Gastroesophageal sphincter (tissue), 4 donors: ENCODE data around the gene MYLK4. TPM values are rescaled to one million over a fixed set of nuclear protein-coding genes. Genes with fewer than 3 reads are reported as not detected.

Source experiments
- ATAC-seq: fragments of 150-250 bp; one replicate; pipeline ENCODE4 v1.9.1; 2016; ENCODE audit warnings: mild to moderate bottlenecking, moderate library complexity
- H3K27ac ChIP-seq, 4 donors: fragments of 200-600 bp; sonication (generic) in 3 of 4; 1 replicate in 3 of 4; 2 replicates in 1 of 4; pipeline ENCODE4 v1.5.1; 2016 to 2019
- H3K27me3 ChIP-seq: fragments of 200-600 bp; sonication (generic); one replicate; pipeline ENCODE4 v1.5.1; 2019
- H3K36me3 ChIP-seq, 2 donors: fragments of 200-600 bp; sonication (generic); one replicate each; pipeline ENCODE4 v1.5.1; 2019; ENCODE audit warnings: control low read depth in 1 of 2
- H3K4me1 ChIP-seq, 3 donors: fragments of 200-600 bp; sonication (generic); 1 replicate in 2 of 3; 2 replicates in 1 of 3; pipeline ENCODE4 v1.5.1; 2016 to 2019; ENCODE audit warnings: control low read depth in 2 of 3
- H3K4me3 ChIP-seq, 2 donors: fragments of 200-600 bp; sonication (generic); one replicate each; pipeline ENCODE4 v1.5.1; 2019; ENCODE audit warnings: mild to moderate bottlenecking in 1 of 2, moderate library complexity in 1 of 2
- H3K9me3 ChIP-seq, 3 donors: fragments of 200-600 bp; sonication (generic); one replicate each; pipeline ENCODE4 v1.5.1; 2017 to 2019; ENCODE audit warnings: control low read depth in 2 of 3
- CTCF ChIP-seq, 4 experiments: fragments of 200-600 bp in 2 of 4; fragments of 450-650 bp in 2 of 4; sonication (generic) in 1 of 4; IDR thresholded peaks; one replicate each; pipeline ENCODE4 v1.5.1; 2017 to 2019; ENCODE audit warnings: antibody characterized with exemption in 4 of 4, mild to moderate bottlenecking in 2 of 4, moderate library complexity in 2 of 4
- EP300 ChIP-seq: sonication (generic); formaldehyde crosslinking; IDR thresholded peaks from one replicate; pipeline ENCODE4 v1.6.1; 2017; ENCODE audit warnings: antibody characterized with exemption, mild to moderate bottlenecking
- POLR2A ChIP-seq, 2 donors: fragments of 450-650 bp; IDR thresholded peaks; one replicate each; pipeline ENCODE4 v1.6.1; 2017; ENCODE audit warnings: antibody characterized with exemption in 2 of 2, mild to moderate bottlenecking in 2 of 2, moderate library complexity in 1 of 2
- POLR2AphosphoS5 ChIP-seq: sonication (generic); formaldehyde crosslinking; IDR thresholded peaks from one replicate; pipeline ENCODE4 v1.6.1; 2017; ENCODE audit warnings: antibody characterized with exemption
- WGBS, 2 donors: methylation state at CpG; one replicate each; pipeline ENCODE4 v1.1.5; 2018; ENCODE audit warnings: low coverage in 1 of 2; 5-methylcytosine and 5-hydroxymethylcytosine counted together
- total RNA-seq, 4 donors: library from RNA; depleted of rRNA; stranded (reverse); fragments of >200 nt; gene quantifications; one replicate each; pipeline ENCODE4 v1.1.0, GENCODE V29; 2016

Gene MYLK4
- total RNA-seq, 4 donors from 2014 or later, result 0.31 to 1.2 (median 0.56) TPM

GRCh38 chr6:2758980-2759379 lies 8.3 kb upstream of the MYLK4 start:
- no peak for ATAC-seq
- Histone ChIP-seq H3K9me3 (no peaks in the 10 kb centered on the region), H3K27me3 (no peaks in the 10 kb centered on the region), H3K4me1 (peaks cover 0 to 10% (median under 1%) of the 10 kb centered on the region in 3 donors), H3K4me3 (no peak overlapping the region), H3K27ac (no peak overlapping the region), H3K36me3 (no peaks in the 10 kb centered on the region)
- TF ChIP-seq CTCF (IDR thresholded peaks at IDR 0.05) (no peak), POLR2A (IDR thresholded peaks at IDR 0.05) (no peak), POLR2AphosphoS5 (no peak), EP300 (no peak)
- WGBS, 2 donors, result 81% methylated on average over 3 of the region's 3 CpGs; no CpG with 5 or more reads in 1 of the 2 donors

GRCh38 chr6:2756687-2757224 lies 6.0 kb upstream of the MYLK4 start:
- Histone ChIP-seq H3K9me3 (no peaks in the 10 kb centered on the region), H3K4me1 (peaks cover 0 to 8% (median 0%) of the 10 kb centered on the region in 3 donors), H3K27me3 (no peaks in the 10 kb centered on the region), H3K4me3 (no peak overlapping the region), H3K27ac (peak overlapping the region in 2 of 4 donors; percentile 7 to 25), H3K36me3 (no peaks in the 10 kb centered on the region)
- 38 to 58% methylated on average over 2 to 3 of the region's 3 CpGs for WGBS, 2 donors
- TF ChIP-seq EP300 (no peak), POLR2A (IDR thresholded peaks at IDR 0.05) (no peak), POLR2AphosphoS5 (no peak), CTCF (IDR thresholded peaks at IDR 0.05) (no peak)
- ATAC-seq, result no peak

- peaks cover 0 to 8% (median 0%) of the 10 kb centered on the region in 3 donors for H3K4me1 ChIP-seq
- no peaks in the 10 kb centered on the region for H3K9me3 ChIP-seq
- ATAC-seq, result no peak
- H3K27me3 ChIP-seq, result no peaks in the 10 kb centered on the region
- peak overlapping the region in 2 of 4 donors; percentile 15 to 25 for H3K27ac ChIP-seq
- H3K36me3 ChIP-seq, result no peaks in the 10 kb centered on the region
- no peak overlapping the region for H3K4me3 ChIP-seq
- TF ChIP-seq POLR2AphosphoS5 (no peak), EP300 (no peak), CTCF (IDR thresholded peaks at IDR 0.05) (no peak)
- WGBS, 2 donors, result 72 to 90% methylated on average over 2 of the region's 2 CpGs
These were observed 5.5 kb upstream of the MYLK4 start for GRCh38 chr6:2756241-2756640.

- H3K36me3 ChIP-seq, result no peaks in the 10 kb centered on the region
- no peaks in the 10 kb centered on the region for H3K9me3 ChIP-seq
- no peaks in the 10 kb centered on the region for H3K27me3 ChIP-seq
- H3K4me3 ChIP-seq, result no peak overlapping the region
- 89 to 94% methylated on average over 3 of the region's 3 CpGs for WGBS, 2 donors
- TF ChIP-seq EP300, result no peak
- TF ChIP-seq CTCF (IDR thresholded peaks at IDR 0.05), result no peak
- H3K4me1 ChIP-seq, result peaks cover 0 to 8% (median 0%) of the 10 kb centered on the region in 3 donors
- no peak for ATAC-seq
- H3K27ac ChIP-seq, result no peak overlapping the region
These were observed 4.7 kb upstream of the MYLK4 start for GRCh38 chr6:2755456-2755855.

GRCh38 chr6:2754911-2755310 lies 4.2 kb upstream of the MYLK4 start:
- Histone ChIP-seq H3K9me3 (no peaks in the 10 kb centered on the region), H3K36me3 (no peaks in the 10 kb centered on the region), H3K27ac (no peak overlapping the region), H3K4me1 (peaks cover 0 to 8% (median 0%) of the 10 kb centered on the region in 3 donors), H3K27me3 (no peaks in the 10 kb centered on the region), H3K4me3 (no peak overlapping the region)
- no peak for ATAC-seq
- no peak for TF ChIP-seq EP300
- TF ChIP-seq POLR2AphosphoS5, result no peak
- no peak for TF ChIP-seq CTCF (IDR thresholded peaks at IDR 0.05)
- TF ChIP-seq POLR2A (IDR thresholded peaks at IDR 0.05), result no peak
- 70 to 88% methylated on average over 1 of the region's 1 CpG for WGBS, 2 donors
